ENCODE measurements around the gene ANKS4B.
"Not testable (repeated sequence)": the region's sequence is repeated elsewhere in the genome, so short reads cannot be mapped to it uniquely, and the experiment has no call there.

Gene ANKS4B

DNA sequence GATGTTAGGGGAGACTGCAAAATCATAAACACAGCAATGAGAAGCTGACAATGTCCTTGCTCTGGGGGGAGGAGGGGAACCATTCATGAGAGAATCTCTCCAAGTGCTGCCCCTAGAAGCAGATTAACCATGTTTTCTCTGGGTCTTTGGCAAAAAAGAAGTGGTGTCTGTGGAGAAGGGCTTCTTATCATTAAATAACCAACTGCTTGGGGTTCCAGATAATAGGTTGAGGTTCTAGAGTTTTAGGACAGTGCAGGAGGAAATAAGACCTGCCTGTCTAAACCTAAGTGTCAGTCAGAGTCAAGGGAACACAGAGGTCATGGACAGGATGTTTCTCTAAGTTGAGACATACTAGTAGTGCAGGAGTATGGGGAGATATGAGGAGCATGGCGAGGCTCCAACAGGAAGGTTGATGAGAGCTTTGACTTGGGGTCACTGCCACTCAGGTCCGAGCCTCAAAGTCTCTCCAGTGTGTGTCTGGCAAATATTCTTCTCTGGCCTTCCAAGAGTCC lies 5.1 kb upstream of the ANKS4B start:
- DNase-seq, result peak; percentile 45 to 66
- TF ChIP-seq GATA1 (IDR thresholded peaks at IDR 0.05; ENCODE audit: low read depth, low read length) (no peak), POLR2A (IDR thresholded peaks at IDR 0.05; ENCODE audit: low read length) (no peak)

DNA sequence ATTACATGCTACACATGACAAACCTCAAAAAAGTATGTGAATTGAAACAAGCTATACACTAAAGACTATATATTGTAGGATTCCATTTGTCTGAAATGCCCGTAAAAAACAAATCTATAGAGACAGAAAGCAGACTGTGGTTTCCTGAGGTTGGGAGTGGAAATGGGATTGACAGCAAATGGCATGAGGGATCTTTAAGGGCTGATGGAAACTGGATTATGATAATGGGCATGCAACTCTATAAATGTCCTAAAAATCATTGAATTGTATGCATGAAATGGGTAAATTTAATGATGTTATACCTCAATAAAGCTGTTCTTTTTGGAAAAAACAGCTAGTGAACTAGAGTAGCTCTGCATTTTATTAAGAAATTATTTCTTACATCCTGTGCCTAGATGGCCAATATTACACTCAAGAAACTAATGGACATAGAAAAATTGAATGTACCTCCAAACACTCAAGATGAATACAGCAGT lies 416 bp upstream of the ANKS4B start:
- no peak for DNase-seq

DNA sequence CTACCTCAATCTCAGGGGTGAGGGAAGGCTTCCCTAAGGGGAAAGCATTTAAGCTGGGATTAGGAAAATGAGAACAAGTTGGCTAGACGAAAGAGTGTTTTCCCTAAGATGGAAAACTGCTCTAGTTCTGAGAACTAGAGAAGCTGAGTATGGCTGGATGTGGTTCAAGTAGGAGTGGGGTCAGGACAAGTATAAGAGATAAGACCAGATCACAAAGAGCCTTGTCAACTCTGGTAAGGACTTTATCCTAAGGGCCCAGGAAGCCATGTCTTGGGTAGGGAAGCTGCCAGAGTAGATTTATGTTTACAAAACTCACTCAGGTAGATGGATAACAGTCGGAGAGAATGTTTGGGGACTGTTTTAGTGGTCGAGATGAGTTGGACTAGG lies 1.7 kb downstream of the ANKS4B start:
- peak; percentile 12 to 37 for DNase-seq
- no peak for TF ChIP-seq POLR2A (IDR thresholded peaks at IDR 0.05; ENCODE audit: low read length)
- TF ChIP-seq GATA1 (IDR thresholded peaks at IDR 0.05; ENCODE audit: low read depth, low read length), result no peak

More for the DNA sequence above, 416 bp upstream of the ANKS4B start:
- TF ChIP-seq GATA1 (IDR thresholded peaks at IDR 0.05; ENCODE audit: low read depth, low read length) (no peak), POLR2A (IDR thresholded peaks at IDR 0.05; ENCODE audit: low read length) (no peak)

DNA sequence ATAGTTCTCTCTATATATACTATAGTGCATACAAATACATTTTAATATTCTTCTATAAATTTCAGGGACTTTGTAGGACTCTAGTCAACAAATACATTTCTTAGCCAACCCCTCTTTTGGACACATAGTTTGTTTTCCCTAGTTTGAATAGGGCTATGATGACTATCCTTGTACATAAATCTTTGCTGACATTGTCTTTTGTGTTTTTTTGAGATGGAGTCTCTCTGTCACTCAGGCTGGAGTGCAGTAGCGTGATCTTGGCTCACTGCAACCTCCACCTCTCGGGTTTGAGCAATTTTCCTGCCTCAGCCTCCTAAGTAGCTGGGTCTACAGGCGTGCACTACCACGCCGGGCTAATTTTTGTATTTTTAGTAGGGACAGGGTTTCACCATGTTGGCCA lies 3.3 kb downstream of the ANKS4B start:
- no peak for TF ChIP-seq POLR2A (IDR thresholded peaks at IDR 0.05; ENCODE audit: low read length)
- no peak for TF ChIP-seq GATA1 (IDR thresholded peaks at IDR 0.05; ENCODE audit: low read depth, low read length)
- DNase-seq, result no peak

DNA sequence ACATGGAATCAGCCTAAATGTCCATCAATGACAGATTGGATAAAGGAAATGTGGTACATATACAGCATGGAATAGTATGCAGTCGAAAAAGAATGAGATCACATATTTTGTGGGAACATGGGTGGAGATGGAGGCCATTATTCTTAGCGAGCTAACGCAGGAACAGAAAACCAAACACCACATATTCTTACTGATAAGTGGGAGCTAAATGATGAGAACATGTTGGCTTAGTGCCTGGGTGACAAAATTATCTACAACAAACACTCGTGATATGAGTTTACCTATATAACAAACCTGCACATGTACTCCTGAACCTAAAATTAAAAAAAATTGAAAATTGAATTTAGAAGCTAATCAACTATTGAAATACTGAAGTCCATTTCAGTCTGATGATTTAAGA lies 6.1 kb downstream of the ANKS4B start:
- TF ChIP-seq POLR2A (IDR thresholded peaks at IDR 0.05; ENCODE audit: low read length) (no peak), GATA1 (IDR thresholded peaks at IDR 0.05; ENCODE audit: low read depth, low read length) (no peak)
- DNase-seq, result peak; percentile 78 to 87

DNA sequence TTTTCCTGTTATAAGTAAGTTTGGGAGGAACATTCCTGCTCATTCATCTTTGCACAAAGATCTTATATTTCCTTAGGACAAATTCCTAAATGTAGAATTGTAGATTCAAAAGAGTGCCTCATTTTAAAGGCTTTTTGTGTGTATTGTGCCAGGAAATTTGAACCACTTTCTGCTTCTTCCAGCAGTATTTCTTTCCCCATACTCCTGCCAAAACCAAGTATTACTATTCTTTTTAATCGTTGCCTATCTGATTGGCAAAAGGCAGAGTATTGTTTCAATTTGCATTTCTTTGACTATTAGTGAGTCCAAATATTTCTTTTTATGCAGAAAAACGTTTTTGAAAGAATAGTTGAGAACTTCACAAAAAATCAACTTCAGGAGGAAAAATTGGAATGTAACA lies 9.3 kb downstream of the ANKS4B start:
- DNase-seq, result no peak
- TF ChIP-seq POLR2A (IDR thresholded peaks at IDR 0.05; ENCODE audit: low read length) (no peak), GATA1 (IDR thresholded peaks at IDR 0.05; ENCODE audit: low read depth, low read length) (no peak)

DNA sequence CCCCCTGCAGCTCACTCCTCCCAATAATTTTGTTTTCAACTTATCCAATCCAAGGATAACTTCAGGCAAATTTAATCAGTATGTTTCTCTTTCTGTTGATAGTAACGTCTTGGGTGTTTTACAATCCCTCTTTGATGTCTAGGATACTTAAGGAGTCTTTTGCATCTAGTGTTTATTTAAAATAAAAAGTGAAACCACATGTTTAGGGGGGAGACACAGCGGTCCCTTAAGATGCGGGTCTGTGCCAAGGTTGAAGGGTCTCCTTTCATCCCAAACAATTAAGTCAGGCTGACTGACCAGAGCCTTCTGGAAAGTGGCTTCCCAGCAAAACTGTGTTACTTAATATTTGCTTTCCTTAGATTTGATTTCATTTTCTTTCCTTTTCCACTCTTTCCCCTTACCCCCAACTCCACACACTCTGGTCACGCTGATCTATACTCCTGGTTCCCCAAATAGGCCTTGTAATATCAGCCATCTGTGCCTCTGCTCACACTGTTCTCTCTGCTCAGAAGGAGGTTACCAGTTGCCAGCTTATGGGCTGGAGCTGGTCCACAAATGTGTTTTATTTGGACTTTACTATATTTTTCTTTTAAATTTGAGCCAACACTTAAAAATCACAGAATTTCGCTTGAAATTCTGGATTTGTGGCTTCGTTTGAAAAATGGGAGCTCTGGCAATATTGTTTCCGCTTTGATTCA lies 11.2 kb downstream of the ANKS4B start:
- DNase-seq, result no peak
- no peak for TF ChIP-seq GATA1 (IDR thresholded peaks at IDR 0.05; ENCODE audit: low read depth, low read length)
- TF ChIP-seq POLR2A (IDR thresholded peaks at IDR 0.05; ENCODE audit: low read length), result no peak

DNA sequence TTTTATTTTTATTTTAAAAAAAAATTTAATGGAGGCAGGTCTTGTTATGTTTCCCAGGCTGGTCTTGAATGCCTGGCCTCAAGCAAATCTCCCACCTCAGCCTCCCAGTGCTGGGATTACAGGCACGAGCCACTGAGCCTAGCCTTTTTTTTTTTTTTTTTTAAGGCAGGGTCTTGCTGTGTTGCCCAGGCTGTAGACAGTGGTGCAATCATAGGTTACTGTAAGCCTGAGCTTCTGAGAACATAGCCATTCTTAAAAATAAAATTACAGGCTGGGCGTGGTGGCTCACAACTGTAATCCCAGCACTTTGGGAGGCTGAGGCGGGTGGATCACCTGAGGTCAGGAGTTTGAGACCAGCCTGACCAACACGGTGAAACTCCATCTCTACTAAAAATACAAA lies 14.7 kb downstream of the ANKS4B start:
- not testable (repeated sequence) for DNase-seq

DNA sequence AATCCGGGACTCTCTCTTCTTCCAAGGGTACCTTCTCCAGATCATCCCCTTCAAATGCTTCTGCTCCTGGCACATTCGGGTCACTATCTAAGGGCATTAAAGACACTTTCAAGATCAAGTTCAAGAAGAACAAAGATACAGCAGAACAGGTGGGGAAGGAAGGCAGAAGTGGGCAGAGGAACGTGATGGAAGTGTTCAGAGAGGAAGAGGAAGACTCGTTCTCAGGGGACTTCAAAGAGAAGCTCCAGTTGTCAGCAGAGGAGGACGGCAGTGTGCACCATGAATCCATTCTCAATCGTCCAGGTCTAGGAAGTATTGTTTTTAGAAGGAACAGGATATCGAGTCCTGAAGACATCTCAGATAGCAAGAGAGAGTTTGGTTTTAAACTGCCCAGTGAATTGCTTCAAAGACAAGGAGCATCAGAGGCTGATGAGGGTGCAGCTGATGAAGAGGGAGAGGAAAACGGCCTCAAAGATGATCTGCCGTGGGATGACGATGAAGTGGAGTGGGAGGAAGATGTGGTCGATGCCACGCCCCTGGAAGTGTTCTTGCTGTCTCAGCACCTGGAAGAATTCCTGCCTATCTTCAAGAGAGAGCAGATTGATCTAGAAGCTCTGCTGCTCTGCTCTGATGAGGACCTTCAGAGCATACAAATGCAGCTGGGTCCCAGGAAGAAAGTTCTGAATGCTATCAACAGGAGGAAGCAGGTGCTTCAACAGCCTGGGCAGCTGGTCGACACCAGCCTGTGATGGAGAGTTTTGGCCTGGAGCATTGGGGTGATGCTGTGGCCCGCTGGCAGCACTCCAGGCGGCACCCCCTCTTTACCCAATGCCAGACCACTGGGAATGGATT lies 16.8 kb downstream of the ANKS4B start:
- no peak for TF ChIP-seq GATA1 (IDR thresholded peaks at IDR 0.05; ENCODE audit: low read depth, low read length)
- TF ChIP-seq POLR2A (IDR thresholded peaks at IDR 0.05; ENCODE audit: low read length), result no peak
- no peak for DNase-seq

DNA sequence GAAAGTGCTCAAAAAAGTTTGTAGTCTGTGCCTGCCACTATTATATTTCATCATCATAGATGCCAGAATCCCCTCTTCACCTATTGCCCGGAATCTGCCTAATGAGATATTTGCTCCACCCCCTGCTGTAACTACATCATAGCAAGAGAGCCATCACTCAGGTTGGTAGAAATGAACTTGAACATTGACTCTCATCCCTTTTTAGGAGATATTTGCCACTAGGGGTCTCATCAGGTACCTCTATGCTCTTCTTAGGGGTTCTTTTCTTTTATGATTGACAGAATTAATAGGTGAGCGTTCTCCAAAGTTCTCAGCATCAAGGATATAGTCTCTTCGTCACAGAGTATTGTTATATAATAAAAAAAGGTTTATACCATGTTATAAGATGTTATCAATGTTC lies 20.0 kb downstream of the ANKS4B start:
- DNase-seq, result no peak
- no peak for TF ChIP-seq GATA1 (IDR thresholded peaks at IDR 0.05; ENCODE audit: low read depth, low read length)
- no peak for TF ChIP-seq POLR2A (IDR thresholded peaks at IDR 0.05; ENCODE audit: low read length)

DNA sequence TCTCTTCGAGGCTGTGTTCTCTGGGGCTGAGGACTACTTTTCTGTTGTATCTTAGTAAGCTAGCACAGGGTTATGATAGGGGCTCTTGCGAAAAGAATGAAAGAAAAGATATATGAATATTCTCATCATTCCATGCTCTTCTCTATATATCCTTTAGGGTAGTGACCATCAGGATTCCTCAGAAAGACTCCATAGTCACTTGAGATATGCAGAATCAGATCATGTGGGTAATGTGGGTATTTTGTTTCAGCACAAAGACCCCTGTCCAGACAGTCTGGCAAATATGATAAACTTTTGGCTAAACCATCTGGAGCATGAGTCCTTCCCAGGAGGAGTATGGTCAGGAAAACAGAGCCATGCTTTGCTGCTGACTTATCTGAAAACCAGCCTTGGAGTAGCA lies 23.1 kb downstream of the ANKS4B start:
- TF ChIP-seq POLR2A (IDR thresholded peaks at IDR 0.05; ENCODE audit: low read length) (no peak), GATA1 (IDR thresholded peaks at IDR 0.05; ENCODE audit: low read depth, low read length) (no peak)
- DNase-seq, result no peak

DNA sequence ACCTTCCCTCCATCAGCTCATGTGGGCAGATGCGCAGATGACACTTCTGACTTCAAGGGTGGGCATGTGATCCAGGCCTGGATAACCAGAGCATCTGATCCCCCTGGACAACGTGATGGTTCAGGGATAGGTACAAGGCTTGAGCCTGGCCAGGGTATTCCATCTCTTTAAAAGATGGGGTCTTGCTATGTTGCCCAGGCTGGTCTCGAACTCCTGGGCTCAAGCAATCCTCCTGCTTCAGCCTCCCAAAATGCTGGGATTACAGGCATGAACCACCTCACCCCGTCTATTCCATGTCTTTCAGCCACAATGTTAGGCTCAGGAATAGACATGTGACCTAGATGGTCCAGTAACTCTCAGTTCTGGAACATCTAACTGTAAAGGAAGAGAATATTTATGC lies 23.8 kb downstream of the ANKS4B start:
- TF ChIP-seq GATA1 (IDR thresholded peaks at IDR 0.05; ENCODE audit: low read depth, low read length), result no peak
- TF ChIP-seq POLR2A (IDR thresholded peaks at IDR 0.05; ENCODE audit: low read length), result no peak

DNA sequence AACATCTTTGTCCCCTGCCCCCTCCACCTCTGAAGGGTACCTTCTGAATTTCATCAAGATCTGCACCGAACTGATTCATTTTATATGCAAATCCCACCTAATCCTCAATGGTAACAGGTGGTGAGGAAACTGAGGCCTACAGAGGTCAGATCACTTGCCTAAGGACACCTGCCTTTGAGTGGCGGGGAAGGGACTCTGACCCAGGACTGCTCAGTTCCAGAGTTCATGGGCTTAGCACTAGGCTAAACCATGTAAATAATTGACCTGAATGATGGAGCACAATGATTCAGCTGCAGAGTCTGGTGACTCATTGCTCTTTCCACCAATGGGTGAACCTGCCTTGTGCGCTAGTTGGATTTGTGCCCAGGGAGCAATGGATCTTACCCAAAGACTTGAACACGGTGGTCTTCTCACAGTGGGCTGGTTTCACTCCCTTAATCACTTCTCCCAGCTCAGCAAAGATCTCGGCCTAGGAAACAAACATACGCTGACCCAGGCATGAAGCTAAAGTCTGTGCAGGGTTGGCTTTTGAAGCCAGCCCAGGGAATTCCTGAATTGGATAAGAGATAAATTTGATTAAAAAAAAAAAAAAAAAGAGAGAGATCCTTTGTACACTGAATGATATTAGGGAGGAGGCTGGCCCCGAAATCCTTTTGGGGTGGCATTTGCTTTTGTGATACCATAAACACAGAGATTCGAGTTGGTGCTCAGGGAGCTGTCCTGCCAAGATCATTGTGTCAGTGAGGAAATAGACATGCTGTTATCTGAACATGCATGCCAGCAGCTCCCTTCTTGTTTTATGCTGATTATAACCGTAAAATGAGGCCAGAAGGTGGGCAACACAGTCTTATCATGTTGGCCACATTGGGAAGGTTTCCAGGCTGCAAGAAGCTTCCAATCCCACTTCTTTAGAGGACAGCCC lies 27.6 kb downstream of the ANKS4B start:
- DNase-seq, result peak; percentile 95 to 99
- TF ChIP-seq POLR2A (IDR thresholded peaks at IDR 0.05; ENCODE audit: low read length), result no peak
- TF ChIP-seq GATA1 (IDR thresholded peaks at IDR 0.05; ENCODE audit: low read depth, low read length), result peak; percentile 73

More for the DNA sequence above, 23.8 kb downstream of the ANKS4B start:
- DNase-seq, result no peak
